T-helper 2 cell treated with Interferon-gamma antibody and Interleukin-4, amounts not matched to agents 5 μg/mL and 100 μg/mL, for 36 hours (primary cell): Measurements from ENCODE around the gene ST3GAL3.

ENCODE experiments used
- DNase-seq: peaks from one replicate; pipeline ENCODE4 v3.0.0; 2021; ENCODE audit warnings: low spot score
- H3K27ac Mint-ChIP-seq: one replicate; pipeline ENCODE4 v1.8.0; 2021; ENCODE audit warnings: mild to moderate bottlenecking, mixed read lengths
- H3K27me3 Mint-ChIP-seq: one replicate; pipeline ENCODE4 v1.8.0; 2021; ENCODE audit warnings: low read depth, mixed read lengths
- H3K36me3 Mint-ChIP-seq: one replicate; pipeline ENCODE4 v1.8.0; 2021; ENCODE audit warnings: low read depth, mixed read lengths
- H3K4me1 Mint-ChIP-seq: one replicate; pipeline ENCODE4 v1.8.0; 2021; ENCODE audit warnings: low read depth, mixed read lengths
- H3K4me3 Mint-ChIP-seq: one replicate; pipeline ENCODE4 v1.8.0; 2022; ENCODE audit warnings: mild to moderate bottlenecking, moderate library complexity, mixed read lengths
- H3K9me3 Mint-ChIP-seq: one replicate; pipeline ENCODE4 v1.8.0; 2021; ENCODE audit warnings: mixed read lengths

Gene ST3GAL3

DNA sequence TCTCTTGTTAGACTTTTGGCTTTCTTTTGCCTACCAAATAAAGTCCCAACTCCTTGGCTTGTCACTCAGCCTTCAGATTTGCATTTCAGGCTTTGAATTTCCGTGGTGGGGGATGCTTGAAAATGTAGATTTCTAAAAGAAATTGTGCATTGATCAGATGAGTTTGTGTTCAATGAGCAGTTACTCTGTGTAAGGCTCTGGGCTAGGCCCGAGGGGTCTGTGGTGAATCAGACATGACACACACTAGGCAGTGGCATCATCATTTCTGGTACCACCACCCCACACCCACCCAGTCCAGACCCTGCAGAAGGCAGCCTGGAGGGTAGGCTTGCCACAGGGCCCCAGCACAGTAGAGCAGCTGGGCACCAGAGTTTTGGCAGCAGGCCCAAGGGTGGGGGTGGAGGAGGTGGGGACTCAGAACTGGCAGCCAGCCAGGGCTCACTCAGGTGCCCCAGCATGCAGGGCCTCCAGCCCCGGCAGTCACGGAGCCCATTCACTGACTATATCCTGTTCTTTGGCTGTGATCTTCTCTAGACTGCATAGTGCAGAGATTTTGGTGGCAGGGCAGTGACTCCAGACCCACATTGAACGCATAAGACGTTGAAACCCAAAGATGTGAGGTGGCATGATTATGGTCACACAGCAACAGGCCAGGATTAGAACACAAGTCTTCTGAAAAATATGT, 129.1 kb downstream of the ST3GAL3 start:
- no peak overlapping the region for H3K4me3 Mint-ChIP-seq
- DNase-seq, result no peak
- peaks cover 20% of the 10 kb centered on the region for H3K36me3 Mint-ChIP-seq
- no peaks in the 10 kb centered on the region for H3K9me3 Mint-ChIP-seq
- peaks cover 36% of the 10 kb centered on the region for H3K4me1 Mint-ChIP-seq
- no peak overlapping the region for H3K27ac Mint-ChIP-seq
- no peaks in the 10 kb centered on the region for H3K27me3 Mint-ChIP-seq

DNA sequence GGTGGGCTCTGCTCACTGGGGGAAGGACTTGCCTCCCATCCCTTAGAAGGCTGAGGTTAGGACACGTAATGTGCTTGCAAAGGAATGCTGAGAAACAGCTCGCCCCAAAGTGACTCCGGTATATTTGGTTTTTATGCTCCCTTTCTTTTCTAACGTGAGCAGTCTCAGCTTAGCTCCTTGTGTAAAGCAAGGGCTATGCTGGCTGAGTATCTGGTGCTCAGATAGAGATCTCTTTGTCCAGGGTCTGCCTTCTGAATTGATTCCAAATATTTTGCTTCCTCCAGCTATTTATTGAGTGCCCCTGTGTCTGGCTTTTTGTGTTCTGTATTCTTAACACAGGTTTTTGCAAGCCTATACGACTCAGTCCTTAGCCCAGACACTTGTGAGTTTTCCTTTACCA, 131.7 kb downstream of the ST3GAL3 start:
- Mint-ChIP-seq H3K4me1 (peaks cover 15% of the 10 kb centered on the region), H3K36me3 (peaks cover 34% of the 10 kb centered on the region), H3K27me3 (no peaks in the 10 kb centered on the region), H3K9me3 (peaks cover 6% of the 10 kb centered on the region), H3K27ac (no peak overlapping the region), H3K4me3 (no peak overlapping the region)
- no peak for DNase-seq

DNA sequence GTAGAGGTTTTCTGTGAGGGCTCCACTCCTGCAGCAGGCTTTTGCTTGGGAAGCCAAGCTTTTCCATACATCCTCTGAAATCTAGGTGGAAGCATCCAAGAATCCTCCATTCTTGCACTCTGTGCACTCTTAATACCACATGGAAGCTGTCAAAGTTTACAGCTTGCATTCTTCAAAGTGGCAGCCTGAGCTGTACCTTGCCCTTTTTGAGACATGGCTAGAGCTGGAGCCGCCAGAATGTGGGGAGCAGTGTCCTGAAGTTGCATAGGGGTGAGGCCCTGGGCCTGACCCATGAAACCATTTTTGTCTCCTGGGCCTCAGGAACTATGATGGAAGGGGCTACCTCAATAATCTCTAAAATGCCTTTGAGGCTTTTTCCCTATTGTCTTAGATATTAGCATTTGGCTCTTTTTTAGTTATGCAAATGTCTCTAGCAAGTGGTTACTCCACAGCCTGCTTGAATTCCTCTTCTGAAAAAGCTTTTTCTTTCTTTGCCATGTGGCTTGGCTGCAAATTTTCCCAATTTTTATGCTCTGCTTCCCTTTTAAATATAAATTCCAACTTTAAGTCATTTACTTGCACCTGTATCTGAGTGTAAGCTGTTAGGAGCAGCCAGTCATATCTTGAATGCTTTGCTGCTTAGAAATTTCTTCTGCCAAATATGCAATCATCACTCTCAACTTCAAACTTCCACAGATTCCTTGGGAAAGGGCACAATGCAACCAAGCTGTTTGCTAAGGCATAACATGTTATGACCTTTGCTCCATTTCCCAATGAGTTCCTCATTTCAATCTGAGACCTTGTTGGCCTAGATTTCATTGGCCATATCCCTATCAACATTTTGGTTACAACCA, 134.2 kb downstream of the ST3GAL3 start:
- no peak for DNase-seq
- Mint-ChIP-seq H3K36me3 (peaks cover 34% of the 10 kb centered on the region), H3K4me1 (peaks cover 6% of the 10 kb centered on the region), H3K9me3 (peaks cover 6% of the 10 kb centered on the region), H3K27me3 (no peaks in the 10 kb centered on the region), H3K27ac (no peak overlapping the region), H3K4me3 (no peak overlapping the region)

DNA sequence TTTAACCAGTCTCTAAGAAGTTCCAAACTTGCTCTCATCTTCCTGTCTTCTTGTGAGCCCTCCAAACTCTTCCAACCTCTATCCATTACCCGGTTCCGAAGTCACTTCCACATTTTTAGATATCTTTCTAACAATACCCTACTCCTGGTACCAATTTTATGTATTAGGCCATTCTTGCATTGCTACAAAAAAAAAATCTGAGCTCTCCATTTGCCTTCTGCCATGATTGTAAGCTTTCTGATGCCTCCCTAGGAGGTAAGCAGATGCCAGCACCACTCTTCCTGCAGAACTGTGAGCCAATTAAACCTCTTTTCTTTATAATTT, 134.8 kb downstream of the ST3GAL3 start:
- no peak for DNase-seq

DNA sequence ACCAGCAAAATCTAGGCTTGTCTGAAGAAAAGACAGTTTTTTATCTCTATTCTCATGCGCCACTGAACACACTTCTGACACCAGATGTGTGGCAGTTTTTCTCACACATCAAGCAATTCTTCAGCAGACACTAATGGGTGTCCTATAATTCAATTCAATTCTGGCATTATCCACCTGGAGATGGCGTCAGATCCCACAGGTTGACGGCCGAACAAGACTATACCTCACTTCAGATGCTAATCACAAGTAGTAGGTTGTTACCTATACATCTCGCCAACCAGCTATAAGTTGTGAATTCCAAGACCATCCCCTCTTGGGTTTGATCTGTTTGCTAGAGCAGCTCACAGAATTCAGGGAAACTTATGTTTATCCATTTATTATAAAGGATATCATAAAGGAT, 136.3 kb downstream of the ST3GAL3 start:
- Mint-ChIP-seq H3K36me3 (peaks cover 34% of the 10 kb centered on the region), H3K27me3 (no peaks in the 10 kb centered on the region), H3K27ac (no peak overlapping the region), H3K4me3 (no peak overlapping the region), H3K4me1 (peaks cover 6% of the 10 kb centered on the region), H3K9me3 (peaks cover 6% of the 10 kb centered on the region)
- no peak for DNase-seq

More for the DNA sequence above, 134.8 kb downstream of the ST3GAL3 start:
- Mint-ChIP-seq H3K4me1 (peaks cover 6% of the 10 kb centered on the region), H3K9me3 (peaks cover 6% of the 10 kb centered on the region), H3K4me3 (no peak overlapping the region), H3K27me3 (no peaks in the 10 kb centered on the region), H3K27ac (no peak overlapping the region), H3K36me3 (peaks cover 34% of the 10 kb centered on the region)

DNA sequence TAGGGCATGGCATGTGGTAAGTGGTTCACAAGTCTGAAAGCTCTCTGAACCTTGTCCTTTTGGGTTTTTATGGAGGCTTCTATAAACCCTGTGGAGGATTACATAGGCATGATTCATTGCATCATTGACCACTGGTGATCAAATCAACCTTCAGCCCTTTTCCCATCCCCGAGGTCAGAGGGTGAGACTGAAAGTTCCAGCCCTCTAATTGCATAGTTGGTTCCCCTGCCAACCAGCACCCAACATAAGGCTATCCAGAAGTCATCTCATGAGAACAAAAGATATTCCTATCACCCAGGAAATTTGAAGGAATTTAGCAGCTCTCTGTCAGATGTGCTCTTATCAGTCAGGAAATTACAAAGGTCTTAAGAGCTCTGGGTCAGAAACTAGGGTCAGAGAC, 136.8 kb downstream of the ST3GAL3 start:
- Mint-ChIP-seq H3K4me1 (peaks cover 6% of the 10 kb centered on the region), H3K27ac (no peak overlapping the region), H3K4me3 (no peak overlapping the region), H3K36me3 (peaks cover 34% of the 10 kb centered on the region), H3K27me3 (no peaks in the 10 kb centered on the region), H3K9me3 (peaks cover 6% of the 10 kb centered on the region)
- DNase-seq, result no peak

DNA sequence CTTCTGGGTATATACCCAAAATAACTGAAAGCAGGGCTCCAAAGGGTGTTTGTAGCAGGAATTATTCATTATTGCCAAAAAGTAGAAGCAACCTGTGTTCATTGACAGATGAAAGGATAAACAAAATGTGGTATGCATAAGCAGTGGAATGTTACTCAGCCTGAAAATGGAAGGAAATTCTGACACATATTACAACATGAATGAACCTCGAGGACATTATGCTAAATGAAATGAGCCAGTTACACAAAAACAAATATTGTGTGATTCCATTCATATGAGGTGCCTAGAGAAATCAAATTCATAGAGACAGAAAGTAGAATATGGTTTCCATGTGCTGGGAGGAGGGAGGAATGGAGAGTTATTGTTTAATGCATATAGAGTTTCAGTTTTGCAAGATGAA, 140.0 kb downstream of the ST3GAL3 start:
- H3K9me3 Mint-ChIP-seq, result peaks cover under 1% of the 10 kb centered on the region
- no peaks in the 10 kb centered on the region for H3K27me3 Mint-ChIP-seq
- no peaks in the 10 kb centered on the region for H3K4me1 Mint-ChIP-seq
- H3K4me3 Mint-ChIP-seq, result no peak overlapping the region
- peaks cover 15% of the 10 kb centered on the region for H3K36me3 Mint-ChIP-seq
- no peak overlapping the region for H3K27ac Mint-ChIP-seq
- DNase-seq, result no peak

DNA sequence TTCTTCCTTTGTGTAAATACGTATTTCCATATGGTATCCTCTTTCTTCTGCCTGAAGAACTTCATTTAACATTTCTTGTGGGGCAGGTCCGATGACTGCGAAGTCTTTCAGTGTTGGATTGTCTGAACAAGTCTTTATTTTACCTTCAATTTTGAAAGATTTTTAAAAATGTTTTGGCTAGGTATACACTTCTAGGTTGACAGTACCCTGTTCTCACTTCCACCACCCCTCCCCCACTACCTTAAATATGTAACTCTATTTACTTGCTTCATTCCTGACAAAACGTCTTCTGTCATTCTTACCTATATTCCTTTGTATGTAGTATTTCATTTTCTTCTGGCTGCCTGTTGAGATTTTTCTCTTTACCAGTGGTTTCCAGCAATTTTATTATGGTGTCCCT, 140.5 kb downstream of the ST3GAL3 start:
- H3K4me1 Mint-ChIP-seq, result no peaks in the 10 kb centered on the region
- no peak overlapping the region for H3K4me3 Mint-ChIP-seq
- H3K9me3 Mint-ChIP-seq, result no peaks in the 10 kb centered on the region
- H3K36me3 Mint-ChIP-seq, result peaks cover 10% of the 10 kb centered on the region
- H3K27me3 Mint-ChIP-seq, result no peaks in the 10 kb centered on the region
- H3K27ac Mint-ChIP-seq, result no peak overlapping the region
- no peak for DNase-seq

DNA sequence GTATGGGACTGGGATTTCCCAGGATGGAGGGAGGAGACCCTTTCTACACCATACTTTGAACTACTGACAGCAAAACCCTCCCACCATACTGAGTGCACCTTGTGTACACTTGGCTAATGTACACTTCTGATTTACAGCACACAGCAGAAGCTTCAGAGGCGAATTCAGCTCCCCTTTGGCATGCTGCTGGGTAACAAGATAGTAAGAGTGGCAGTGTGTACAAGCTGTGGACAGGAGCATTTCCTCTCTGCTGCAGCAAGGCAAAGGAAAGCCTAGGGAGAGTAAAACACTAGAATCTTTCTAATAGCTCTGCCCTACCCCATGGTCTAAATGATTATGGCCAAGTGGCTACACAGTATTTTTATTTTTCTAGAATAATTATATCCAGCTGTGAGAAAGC, 142.3 kb downstream of the ST3GAL3 start:
- DNase-seq, result no peak
- Mint-ChIP-seq H3K36me3 (peaks cover 4% of the 10 kb centered on the region), H3K4me1 (peaks cover 6% of the 10 kb centered on the region), H3K9me3 (no peaks in the 10 kb centered on the region), H3K27me3 (no peaks in the 10 kb centered on the region), H3K27ac (no peak overlapping the region), H3K4me3 (no peak overlapping the region)

DNA sequence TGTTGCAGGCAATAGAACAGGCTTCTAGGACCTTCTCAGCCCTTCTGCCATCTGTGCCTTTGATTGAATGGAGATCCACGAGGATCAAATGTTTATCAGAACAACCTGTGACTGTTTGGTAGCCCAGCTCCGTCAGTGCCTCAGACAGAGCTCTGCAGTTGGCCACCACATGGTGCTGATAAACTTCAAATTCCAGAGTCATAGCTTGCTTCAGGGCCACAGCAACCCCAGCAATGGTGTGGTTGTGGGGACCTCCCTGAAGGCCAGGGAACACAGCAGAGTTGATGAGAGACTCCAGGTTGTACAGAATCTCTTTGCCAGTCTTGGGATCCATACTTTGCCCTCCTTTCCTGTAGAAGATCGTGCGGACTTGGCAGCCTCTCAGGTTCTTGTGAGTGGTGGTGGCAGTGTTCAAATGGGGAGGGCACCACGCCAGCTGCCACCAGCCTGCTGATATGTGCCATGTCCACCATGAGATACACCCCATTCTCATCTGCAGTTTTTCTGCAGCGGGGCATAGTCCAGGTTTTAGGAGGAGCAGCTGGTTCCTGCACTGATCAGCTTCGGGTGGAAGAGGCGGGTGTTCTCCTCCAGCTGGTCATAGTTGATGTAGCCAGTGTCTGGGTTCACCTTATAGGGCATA, 143.4 kb downstream of the ST3GAL3 start:
- Mint-ChIP-seq H3K4me3 (no peak overlapping the region), H3K9me3 (no peaks in the 10 kb centered on the region), H3K4me1 (peaks cover 6% of the 10 kb centered on the region), H3K27me3 (no peaks in the 10 kb centered on the region), H3K36me3 (peaks cover 7% of the 10 kb centered on the region), H3K27ac (no peak overlapping the region)
- DNase-seq, result no peak

DNA sequence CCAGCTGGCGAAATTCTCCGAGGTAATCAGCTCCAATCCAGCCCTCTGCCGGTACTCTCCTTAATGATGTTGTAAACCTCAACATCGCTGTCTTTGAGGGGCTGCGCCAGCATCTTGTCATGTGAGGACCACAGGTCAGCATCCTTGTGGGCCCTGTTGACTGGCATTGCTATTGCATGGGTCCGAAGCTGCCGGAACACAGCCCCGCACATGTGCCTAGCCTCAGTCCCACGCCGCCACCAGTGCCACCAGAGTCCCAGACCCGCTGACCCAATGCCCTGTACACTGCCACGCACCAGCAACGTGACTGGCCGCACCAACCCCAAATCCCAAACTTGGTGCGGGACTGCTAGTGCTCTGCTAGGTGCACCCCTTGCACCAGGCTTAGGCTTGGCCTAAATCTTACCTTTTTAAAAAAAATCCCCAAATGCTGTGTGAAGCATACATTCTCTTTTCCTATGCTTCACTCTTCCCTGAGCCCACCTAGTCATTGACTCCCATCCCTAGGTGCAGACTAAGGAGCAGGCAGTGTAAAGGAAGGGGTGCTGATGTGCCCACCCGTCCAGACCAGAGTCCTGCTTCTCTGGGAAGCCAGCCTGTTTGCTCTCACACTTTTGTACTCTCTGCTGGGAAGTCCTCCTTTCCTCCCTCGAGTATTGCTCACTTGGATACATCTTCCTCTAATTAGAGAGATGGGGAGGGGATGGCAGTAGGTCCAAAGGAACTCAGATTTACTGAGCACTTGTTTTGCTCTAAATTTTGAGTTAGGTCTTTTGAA, 144.4 kb downstream of the ST3GAL3 start:
- peaks cover 7% of the 10 kb centered on the region for H3K36me3 Mint-ChIP-seq

DNA sequence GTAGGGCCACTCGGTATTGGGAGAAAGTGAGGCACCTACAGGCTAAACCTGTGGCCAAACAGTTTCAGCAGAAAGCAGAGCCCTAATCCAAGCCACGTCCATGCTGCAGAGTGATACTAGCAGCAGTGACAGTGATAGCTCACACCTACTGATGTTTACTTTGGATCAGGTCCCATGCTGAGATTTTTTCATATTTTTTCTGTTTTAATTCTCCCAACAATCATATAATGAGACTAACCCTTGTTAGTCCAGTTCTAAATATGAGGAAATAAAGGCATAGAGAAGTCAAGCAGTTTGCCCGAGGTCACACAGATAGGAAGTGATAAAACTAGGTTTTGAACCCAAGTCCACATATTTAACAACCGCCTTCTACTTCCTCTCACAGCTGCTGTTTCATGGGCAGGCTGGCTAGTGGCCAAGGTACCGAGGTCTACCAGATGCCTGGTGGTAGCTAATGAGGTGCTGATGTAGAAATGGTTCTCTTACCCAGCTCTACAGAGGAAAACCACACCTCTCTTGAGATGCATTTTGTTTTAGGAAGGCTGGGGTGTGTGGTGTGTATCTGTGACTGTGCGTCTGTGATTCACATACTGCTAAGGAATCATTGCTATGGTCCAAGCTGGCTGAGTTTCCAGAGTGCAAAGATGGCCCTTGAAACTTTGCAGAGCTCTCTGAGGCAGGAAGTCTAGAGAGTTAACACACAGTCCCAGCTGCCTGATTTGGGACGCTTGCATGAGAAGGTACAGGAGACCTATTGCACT, 146.0 kb downstream of the ST3GAL3 start:
- H3K36me3 Mint-ChIP-seq, result peaks cover 5% of the 10 kb centered on the region
- H3K4me3 Mint-ChIP-seq, result no peak overlapping the region
- no peak for DNase-seq
- H3K27ac Mint-ChIP-seq, result no peak overlapping the region
- peaks cover 6% of the 10 kb centered on the region for H3K4me1 Mint-ChIP-seq
- no peaks in the 10 kb centered on the region for H3K27me3 Mint-ChIP-seq
- no peaks in the 10 kb centered on the region for H3K9me3 Mint-ChIP-seq

More for the DNA sequence above, 144.4 kb downstream of the ST3GAL3 start:
- Mint-ChIP-seq H3K27ac (no peak overlapping the region), H3K4me3 (no peak overlapping the region), H3K9me3 (no peaks in the 10 kb centered on the region), H3K4me1 (peaks cover 6% of the 10 kb centered on the region), H3K27me3 (no peaks in the 10 kb centered on the region)
- no peak for DNase-seq

DNA sequence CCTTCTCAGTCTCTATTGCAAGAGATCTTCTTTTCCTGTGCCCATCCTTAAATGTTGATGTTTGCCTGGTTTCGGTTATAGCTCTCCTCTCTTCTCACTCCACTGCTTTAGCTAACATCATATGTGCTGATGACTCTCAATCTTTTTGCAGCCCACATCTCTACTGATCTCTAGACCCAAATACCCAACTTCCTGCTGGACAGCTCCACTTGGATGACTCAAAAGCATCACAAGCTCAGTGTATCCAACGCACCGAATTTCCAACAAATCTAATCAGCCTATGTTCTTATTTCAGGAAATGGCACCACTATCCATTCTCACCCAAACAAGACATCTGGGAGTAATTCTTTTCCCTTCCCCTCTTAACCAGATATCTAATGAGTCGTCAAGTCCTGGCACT, 147.1 kb downstream of the ST3GAL3 start:
- DNase-seq, result no peak
- peaks cover 6% of the 10 kb centered on the region for H3K4me1 Mint-ChIP-seq
- peaks cover 5% of the 10 kb centered on the region for H3K36me3 Mint-ChIP-seq
- H3K27me3 Mint-ChIP-seq, result no peaks in the 10 kb centered on the region
- no peak overlapping the region for H3K4me3 Mint-ChIP-seq
- no peaks in the 10 kb centered on the region for H3K9me3 Mint-ChIP-seq
- H3K27ac Mint-ChIP-seq, result no peak overlapping the region
